Esophagus muscularis mucosa (tissue), 4 donors: ENCODE measurements around the gene LRP5. TPM values are rescaled to one million over a fixed set of nuclear protein-coding genes. Genes with fewer than 3 reads are reported as not detected.

Experiments
- DNase-seq: peaks from one replicate; pipeline ENCODE4 v3.0.0-alpha.2; 2017; ENCODE audit errors: extremely low spot score
- H3K27ac ChIP-seq, 4 donors: fragments of 200-600 bp; sonication (generic); replicated peaks in 1 of 4; 1 replicate in 3 of 4; 2 replicates in 1 of 4; pipeline ENCODE4 v1.5.1; 2016 to 2019; ENCODE audit warnings: mild to moderate bottlenecking in 1 of 4
- H3K27me3 ChIP-seq, 4 donors: fragments of 200-600 bp; sonication (generic); one replicate each; pipeline versions ENCODE4 v1.5.1 to v1.6.0; 2016 to 2019
- H3K36me3 ChIP-seq, 4 donors: fragments of 200-600 bp; sonication (generic); one replicate each; pipeline ENCODE4 v1.5.1; 2016 to 2019
- H3K4me1 ChIP-seq, 4 donors: fragments of 200-600 bp; sonication (generic); one replicate each; pipeline ENCODE4 v1.5.1; 2016 to 2019
- H3K4me3 ChIP-seq, 4 donors: fragments of 200-600 bp; sonication (generic); 1 replicate in 2 of 4; 2 replicates in 2 of 4; pipeline ENCODE4 v1.5.1; 2016 to 2019; ENCODE audit warnings: mild to moderate bottlenecking in 4 of 4, moderate library complexity in 1 of 4
- H3K9me3 ChIP-seq, 4 donors: fragments of 200-600 bp; sonication (generic); 1 replicate in 3 of 4; 2 replicates in 1 of 4; pipeline ENCODE4 v1.5.1; 2016 to 2019
- EP300 ChIP-seq: sonication (generic); formaldehyde crosslinking; IDR thresholded peaks from one replicate; pipeline ENCODE4 v1.6.1; 2017; ENCODE audit warnings: antibody characterized with exemption
- POLR2A ChIP-seq: fragments of 450-650 bp; IDR thresholded peaks from one replicate; pipeline ENCODE4 v1.6.1; 2017; ENCODE audit warnings: antibody characterized with exemption, moderate library complexity, mild to moderate bottlenecking, low read depth
- POLR2AphosphoS5 ChIP-seq, 2 donors: sonication (generic); formaldehyde crosslinking; IDR thresholded peaks; one replicate each; pipeline ENCODE4 v1.6.1; 2017; ENCODE audit warnings: antibody characterized with exemption in 2 of 2
- WGBS: methylation state at CpG from one replicate; pipeline ENCODE4 v1.1.5; 2018; 5-methylcytosine and 5-hydroxymethylcytosine counted together
- intact Hi-C: fragments of 100-400 bp; cut with DNase I; formaldehyde crosslinking; loops from one replicate; pipeline ENCODE4 v1.15.1; 2023
- small RNA-seq, 3 donors: library from RNA; depleted of rRNA; stranded (forward); fragments of <200 nt; gene quantifications; one replicate each; pipeline ENCODE3, GENCODE V24; 2016
- total RNA-seq, 4 donors: library from RNA; depleted of rRNA; stranded (reverse); fragments of >200 nt; gene quantifications; one replicate each; pipeline versions ENCODE4 v1.1.0 to v1.2.1, GENCODE V29; 2016
- TF ChIP-seq, protein P1 (sequence below), 3 experiments: fragments of 200-600 bp in 2 of 3; fragments of 450-650 bp in 1 of 3; sonication (generic) in 2 of 3; IDR thresholded peaks; one replicate each; pipeline ENCODE4 v1.5.1; 2017 to 2019; ENCODE audit warnings: antibody characterized with exemption in 3 of 3, mild to moderate bottlenecking in 2 of 3, moderate library complexity in 1 of 3

Gene LRP5
- total RNA-seq, 4 donors from 2014 or later = 34.0 to 78.4 (median 56.2) TPM

DNA sequence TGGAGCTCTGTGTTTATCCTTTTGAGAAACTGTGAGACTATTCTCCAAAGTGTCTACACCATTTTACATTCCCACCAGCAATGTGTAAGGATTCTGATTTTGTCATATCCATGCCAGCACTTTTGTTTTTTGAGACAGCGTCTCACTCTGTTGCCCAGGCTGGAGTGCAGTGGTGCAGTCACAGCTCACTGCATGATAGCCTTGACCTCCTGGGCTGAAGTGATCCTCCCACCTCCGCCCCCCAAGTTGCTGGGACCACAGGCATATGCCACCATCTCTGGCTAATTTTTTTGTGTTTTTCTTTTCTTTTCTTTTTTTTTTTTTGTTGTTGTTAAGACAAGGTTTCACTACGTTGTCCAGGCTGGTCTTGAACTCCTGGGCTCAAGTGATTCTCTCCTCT lies 183.5 kb downstream of the LRP5 start:
- Histone ChIP-seq H3K27me3 (no peaks in the 10 kb centered on the region), H3K4me3 (no peak overlapping the region), H3K4me1 (peaks cover 48 to 84% (median 66%) of the 10 kb centered on the region in 4 donors), H3K9me3 (no peaks in the 10 kb centered on the region), H3K27ac (no peak overlapping the region), H3K36me3 (no peaks in the 10 kb centered on the region)
- TF ChIP-seq POLR2A = no peak
- WGBS = 88% methylated on average over 3 of the region's 3 CpGs
- intact Hi-C loops = no loop called here
- DNase-seq = no peak

DNA sequence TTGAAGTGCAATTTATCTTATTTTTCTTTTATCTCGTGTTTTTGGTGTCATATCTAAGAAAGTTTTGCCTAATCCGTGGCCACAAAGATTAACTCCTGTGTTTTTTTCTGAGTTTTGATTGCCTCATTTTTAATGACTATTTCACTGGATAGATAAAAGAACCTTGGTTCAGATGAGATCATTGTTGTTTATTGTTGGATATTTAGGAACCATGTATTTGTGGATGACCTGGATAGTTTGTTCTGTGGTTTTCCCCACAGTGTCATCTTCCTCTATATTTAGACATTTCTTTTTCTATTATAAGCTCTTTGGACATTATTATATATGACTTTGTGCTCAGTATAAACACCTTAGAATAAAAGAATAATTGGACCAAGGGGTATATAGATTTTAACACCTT lies 185.4 kb downstream of the LRP5 start:
- TF ChIP-seq, protein P1, sequence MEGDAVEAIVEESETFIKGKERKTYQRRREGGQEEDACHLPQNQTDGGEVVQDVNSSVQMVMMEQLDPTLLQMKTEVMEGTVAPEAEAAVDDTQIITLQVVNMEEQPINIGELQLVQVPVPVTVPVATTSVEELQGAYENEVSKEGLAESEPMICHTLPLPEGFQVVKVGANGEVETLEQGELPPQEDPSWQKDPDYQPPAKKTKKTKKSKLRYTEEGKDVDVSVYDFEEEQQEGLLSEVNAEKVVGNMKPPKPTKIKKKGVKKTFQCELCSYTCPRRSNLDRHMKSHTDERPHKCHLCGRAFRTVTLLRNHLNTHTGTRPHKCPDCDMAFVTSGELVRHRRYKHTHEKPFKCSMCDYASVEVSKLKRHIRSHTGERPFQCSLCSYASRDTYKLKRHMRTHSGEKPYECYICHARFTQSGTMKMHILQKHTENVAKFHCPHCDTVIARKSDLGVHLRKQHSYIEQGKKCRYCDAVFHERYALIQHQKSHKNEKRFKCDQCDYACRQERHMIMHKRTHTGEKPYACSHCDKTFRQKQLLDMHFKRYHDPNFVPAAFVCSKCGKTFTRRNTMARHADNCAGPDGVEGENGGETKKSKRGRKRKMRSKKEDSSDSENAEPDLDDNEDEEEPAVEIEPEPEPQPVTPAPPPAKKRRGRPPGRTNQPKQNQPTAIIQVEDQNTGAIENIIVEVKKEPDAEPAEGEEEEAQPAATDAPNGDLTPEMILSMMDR (IDR thresholded peaks at IDR 0.05) = no peak
- no peak for TF ChIP-seq EP300
- TF ChIP-seq POLR2A = no peak
- no peak for TF ChIP-seq POLR2AphosphoS5 (IDR thresholded peaks at IDR 0.05)
- H3K27me3 ChIP-seq = no peaks in the 10 kb centered on the region
- 79% methylated on average over 2 of the region's 2 CpGs for WGBS
- H3K9me3 ChIP-seq = no peaks in the 10 kb centered on the region
- H3K27ac ChIP-seq = no peak overlapping the region
- H3K36me3 ChIP-seq = no peaks in the 10 kb centered on the region
- no peak overlapping the region for H3K4me3 ChIP-seq
- H3K4me1 ChIP-seq = peaks cover 65 to 88% (median 73%) of the 10 kb centered on the region in 4 donors
- DNase-seq = no peak
- intact Hi-C loops = no loop called here

DNA sequence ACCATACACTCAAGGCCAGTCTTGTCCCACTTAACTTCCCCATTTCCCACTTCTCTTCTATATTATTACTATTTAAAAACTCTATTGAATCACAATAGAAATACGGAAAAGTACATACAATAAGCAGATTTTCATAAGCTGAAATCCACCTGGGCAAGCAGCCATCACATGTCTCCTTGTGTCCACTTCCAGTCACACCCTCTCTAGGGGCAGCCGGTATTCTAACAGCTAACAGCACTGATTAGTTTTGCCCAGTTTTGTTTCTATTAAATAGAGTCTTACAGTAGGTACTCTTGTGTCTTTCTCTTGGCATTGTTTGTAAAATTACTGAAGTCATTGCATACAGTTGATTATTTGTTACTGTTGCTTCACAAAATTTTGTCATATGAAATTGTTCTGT lies 185.9 kb downstream of the LRP5 start:
- WGBS = 18% methylated on average over 2 of the region's 2 CpGs
- intact Hi-C loops = no loop called here

More for the DNA sequence above, 185.9 kb downstream of the LRP5 start:
- Histone ChIP-seq H3K36me3 (no peaks in the 10 kb centered on the region), H3K27ac (no peak overlapping the region), H3K27me3 (no peaks in the 10 kb centered on the region), H3K9me3 (no peaks in the 10 kb centered on the region), H3K4me3 (no peak overlapping the region), H3K4me1 (peaks cover 70 to 92% (median 74%) of the 10 kb centered on the region in 4 donors)
- DNase-seq = no peak
- no peak for TF ChIP-seq POLR2AphosphoS5 (IDR thresholded peaks at IDR 0.05)
- TF ChIP-seq EP300 = no peak
- TF ChIP-seq POLR2A = no peak
- TF ChIP-seq, protein P1 (IDR thresholded peaks at IDR 0.05) = no peak

Small RNA genes within 50 kb of the gene (small RNA-seq; reads per million reads assigned to genes)
- 0 reads per million in 3 donors for gene NDUFA3P2

Other genes with a start within 250 kb of the LRP5 start
- gene CHKA, start 191.2 kb upstream of the LRP5 start, total RNA-seq = 10 to 100 TPM; 13.8 to 20.3 (median 18.3) TPM
- 10 to 100 TPM; 28.7 to 49.4 (median 43.3) TPM for gene KMT5B, start 99.3 kb upstream of the LRP5 start, total RNA-seq
- gene C11orf24, start 40.6 kb upstream of the LRP5 start, total RNA-seq = 10 to 100 TPM; 27.0 to 41.5 (median 31.5) TPM
- gene PPP6R3, start 148.2 kb downstream of the LRP5 start, total RNA-seq = 100 to 1,000 TPM; 106 to 132 (median 116) TPM